K562 (cell line): ENCODE results near the gene FGR. TPM values are rescaled to one million over a fixed set of nuclear protein-coding genes. Genes with fewer than 3 reads are reported as not detected.
A peak's percentile ranks its signal among the peaks of the same experiment; 100 is the strongest.

Source experiments
- ATAC-seq: fragments of 200-7000 bp; cut with Tn5 transposase; 3 replicates; pipeline ENCODE4 v1.9.1; 2020; ENCODE audit warnings: moderate library complexity
- BruUV-seq: library from RNA; stranded (reverse); fragments of 400-500 nt; replicated peaks from 2 replicates; lab custom pipeline; 2021; lab: Mats Ljungman, UMichigan
- CTCF ChIA-PET: fragments of 300-600 bp; formaldehyde crosslinking; extraction: SDS; loops from one replicate; lab custom pipeline; 2021; ENCODE audit warnings: low intra/inter-chr PET ratio; lab: Yijun Ruan, JAX
- POLR2A ChIA-PET: fragments of 300-600, 350-650 bp; sonication (Branson Sonifier 250); formaldehyde crosslinking; extraction: SDS; loops from one replicate; lab custom pipeline; 2021; ENCODE audit warnings: antibody characterized with exemption, inconsistent platforms; lab: Yijun Ruan, JAX
- DNase-seq, 4 experiments: peaks; one replicate each; pipeline versions ENCODE4 v3.0.0 to v3.0.0-alpha.2; 2011 to 2018; ENCODE audit warnings: low spot score in 3 of 4, mixed read lengths in 3 of 4; ENCODE audit errors: extremely low read depth in 1 of 4
- FAIRE-seq: peaks from 2 replicates; lab custom pipeline; 2011; peaks lifted over from hg19 to GRCh38; lab: Jason Lieb, UNC
- H2AFZ ChIP-seq: 2 replicates; pipeline ENCODE4 v1.6.0; 2011; ENCODE audit warnings: low read depth, low read length, control low read depth, inconsistent platforms
- H3K27ac ChIP-seq: fragments of 200-600 bp; 3 replicates; pipeline ENCODE4 v1.8.0; 2011; ENCODE audit warnings: low read depth, mild to moderate bottlenecking, control low read depth, inconsistent platforms, low read length, moderate library complexity, mixed read lengths; ENCODE audit errors: extremely low read depth
- H3K27me3 ChIP-seq, 2 experiments: fragments of 300-600 bp in 1 of 2; 2 replicates in 1 of 2; 3 replicates in 1 of 2; pipeline versions ENCODE4 v1.6.0 to v1.8.0; 2011; ENCODE audit warnings: inconsistent platforms in 2 of 2, low read length in 2 of 2, mild to moderate bottlenecking in 1 of 2, mixed read lengths in 1 of 2, moderate library complexity in 1 of 2; ENCODE audit not compliant: control insufficient read depth in 2 of 2, insufficient read depth in 2 of 2
- H3K36me3 ChIP-seq: fragments of 300-600 bp; 3 replicates; pipeline ENCODE4 v1.8.0; 2011; ENCODE audit warnings: mild to moderate bottlenecking, low read length, inconsistent platforms; ENCODE audit not compliant: control insufficient read depth, insufficient read depth
- H3K4me1 ChIP-seq, 2 experiments: fragments of 200-600 bp in 1 of 2; replicated peaks in 1 of 2; 2 replicates in 1 of 2; 3 replicates in 1 of 2; pipeline versions ENCODE4 v1.5.1 to v1.8.0; 2011; ENCODE audit warnings: inconsistent platforms in 2 of 2, low read length in 2 of 2, mild to moderate bottlenecking in 1 of 2, mixed read lengths in 1 of 2, moderate library complexity in 1 of 2; ENCODE audit not compliant: control insufficient read depth in 2 of 2, insufficient read depth in 2 of 2
- H3K4me2 ChIP-seq: 2 replicates; pipeline ENCODE4 v1.6.1; 2011; ENCODE audit warnings: low read length, control low read depth, inconsistent platforms, mixed read lengths; ENCODE audit not compliant: insufficient read depth
- H3K4me3 ChIP-seq: fragments of 200-600 bp; sonication (generic), shearing (Covaris generic); 2 replicates; pipeline ENCODE4 v1.5.1; 2016; ENCODE audit warnings: control low read depth, inconsistent platforms
- H3K79me2 ChIP-seq: fragments of 200-600 bp; 3 replicates; pipeline ENCODE4 v1.8.0; 2011; ENCODE audit warnings: low read length, inconsistent platforms; ENCODE audit not compliant: control insufficient read depth, insufficient read depth
- H3K9ac ChIP-seq, 2 experiments: 2 replicates each; pipeline versions ENCODE4 v1.6.0 to v1.6.1; 2011; ENCODE audit warnings: low read depth in 2 of 2, low read length in 2 of 2, control low read depth in 1 of 2, inconsistent platforms in 1 of 2, mild to moderate bottlenecking in 1 of 2, mixed read lengths in 1 of 2; ENCODE audit not compliant: insufficient read depth in 1 of 2
- H3K9me1 ChIP-seq: one replicate; pipeline ENCODE4 v1.6.0; 2011; ENCODE audit warnings: inconsistent platforms, mild to moderate bottlenecking, low read length, moderate library complexity; ENCODE audit not compliant: control insufficient read depth, insufficient read depth
- H3K9me3 ChIP-seq: replicated peaks from 2 replicates; pipeline ENCODE4 v1.5.1; 2011; ENCODE audit warnings: low read depth, low read length, inconsistent platforms; ENCODE audit not compliant: control insufficient read depth, insufficient read depth
- H4K20me1 ChIP-seq: replicated peaks from 2 replicates; pipeline ENCODE4 v1.6.1; 2011; ENCODE audit warnings: low read length, inconsistent platforms, mixed read lengths; ENCODE audit not compliant: control insufficient read depth, insufficient read depth
- BRF1 ChIP-seq: IDR thresholded peaks from 3 replicates; pipeline ENCODE4 v1.6.1; 2011; ENCODE audit warnings: borderline replicate concordance, mild to moderate bottlenecking; ENCODE audit not compliant: insufficient read length; ENCODE audit errors: extremely low read depth
- EGR1 ChIP-seq: fragments of 450-650 bp; conservative IDR thresholded peaks from 2 replicates; pipeline ENCODE4 v1.6.1; 2017; ENCODE audit warnings: mild to moderate bottlenecking
- ZBTB7A ChIP-seq: IDR thresholded peaks from 2 replicates; pipeline ENCODE4 v1.6.1; 2011; ENCODE audit warnings: low read depth, mild to moderate bottlenecking, low read length, moderate library complexity, borderline replicate concordance; ENCODE audit not compliant: control insufficient read depth
- WGBS: fragments of 100-300 bp; shearing (Covaris generic); methylation state at CpG from one replicate; pipeline ENCODE4 v1.1.6; 2016; ENCODE audit warnings: low coverage, mixed read lengths; ENCODE audit not compliant: insufficient coverage; ENCODE audit errors: missing lambda C conversion rate; 5-methylcytosine and 5-hydroxymethylcytosine counted together
- in situ Hi-C: fragments of 300-500 bp; cut with MboI; formaldehyde crosslinking; loops from 4 replicates; pipeline ENCODE4 v1.15.0; 2018; ENCODE audit warnings: inconsistent platforms, mixed read lengths
- intact Hi-C: fragments of 100-400 bp; cut with micrococcal nuclease; formaldehyde crosslinking; loops from 2 replicates; pipeline ENCODE4 v1.14.2; 2022
- polyA plus RNA-seq, 8 experiments: library from polyadenylated mRNA; depleted of rRNA in 4 of 8; stranded (reverse) in 5 of 8; unstranded in 3 of 8; fragments of >200 nt; fragmentation: Nextera tagmentation in 2 of 8; fragmentation: Illumina TruSeq in 1 of 8; extraction: Ambion mirVana in 2 of 8; extraction: Trizol in 1 of 8; gene quantifications; 2 replicates each; pipeline versions ENCODE4 v1.2.1 to v1.2.3, GENCODE V29; 2011 to 2014; ENCODE audit warnings: inconsistent platforms in 1 of 8, missing spikeins in 1 of 8
- total RNA-seq, 7 experiments: library from RNA; depleted of rRNA in 6 of 7; stranded (reverse); fragments of >200 nt in 6 of 7; fragmentation: Illumina TruSeq in 2 of 7; extraction: Trizol in 2 of 7; gene quantifications; 2 replicates each; pipeline versions ENCODE4 v1.2.1 to v1.2.3, GENCODE V29; 2011 to 2021; ENCODE audit warnings: low replicate concordance in 1 of 7
- TF ChIP-seq, protein P1 (sequence below), 3 experiments: fragments of 200-800 bp in 1 of 3; sonication (Bioruptor generic) in 1 of 3; sonication (generic) in 1 of 3; formaldehyde crosslinking in 1 of 3; IDR thresholded peaks; 2 replicates each; pipeline versions ENCODE4 v1.6.1 to v1.8.0; 2016 to 2022; ENCODE audit warnings: mild to moderate bottlenecking in 2 of 3, missing compliant biosample characterization in 2 of 3, missing genetic modification characterization in 2 of 3, missing genetic modification reagents in 1 of 3

FGR gene
- total and polyA plus RNA-seq, 9 of the 15 experiments (the other 6 are each of a cell fraction or from before 2014, with no cell fraction given): 0.04 to 0.11 TPM; not detected in 7

- no peak for FAIRE-seq
- peak overlapping the region in 1 of 2 experiments; percentile 88; a peak in 1 of 4 replicates for H3K9ac ChIP-seq
- H3K9me3 ChIP-seq: no peaks in the 10 kb centered on the region
- no peak overlapping the region for H3K4me2 ChIP-seq
- H3K79me2 ChIP-seq: peaks cover 75% of the 10 kb centered on the region
- no peak for DNase-seq
- in situ Hi-C loops: no loop called here
- H2AFZ ChIP-seq: no peak overlapping the region
- BruUV-seq: no TSS peak
- CTCF ChIA-PET: no interaction called here
- peak overlapping the region; percentile 55; the same call in 2 of the 3 replicates for H3K27ac ChIP-seq
- no peaks in the 10 kb centered on the region for H3K27me3 ChIP-seq
- TF ChIP-seq ZBTB7A (peak; percentile 32; the same call in 1 of the 2 replicates), BRF1 (no peak), EGR1 (no peak)
- TF ChIP-seq, protein P1, sequence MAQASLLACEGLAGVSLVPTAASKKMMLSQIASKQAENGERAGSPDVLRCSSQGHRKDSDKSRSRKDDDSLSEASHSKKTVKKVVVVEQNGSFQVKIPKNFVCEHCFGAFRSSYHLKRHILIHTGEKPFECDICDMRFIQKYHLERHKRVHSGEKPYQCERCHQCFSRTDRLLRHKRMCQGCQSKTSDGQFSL (CRISPR knock-in tag; IDR thresholded peaks at IDR 0.05): 0 out of 2 replicates have a peak, but pooled peaks have one; percentile 52
- TF ChIP-seq, protein P1 (tag; IDR thresholded peaks at IDR 0.05): 0 out of 4 replicates have a peak, but pooled peaks of 1 of the 2 experiments have one; percentile 26
- WGBS: 62% methylated on average over 3 of the region's 3 CpGs
- intact Hi-C loops: no loop called here
- no peak overlapping the region for H3K4me3 ChIP-seq
- H3K36me3 ChIP-seq: peaks cover 11% of the 10 kb centered on the region; the same call in 2 of the 3 replicates
- peaks cover 7% of the 10 kb centered on the region for H3K9me1 ChIP-seq
- POLR2A ChIA-PET: interaction anchor here (0.5 to 4.8 kb wide), 6 partner anchors 13 to 134 kb away, joined by 3 to 29 read pairs (median 4); partner anchors contain the start of gene AHDC1
- peaks cover 37% of the 10 kb centered on the region for H4K20me1 ChIP-seq
- ATAC-seq: no peak
- peaks cover 69 to 98% of the 10 kb centered on the region in 2 experiments for H3K4me1 ChIP-seq
Observed at GRCh38 chr1:27570784-27571183, 64.2 kb downstream of the FGR start.
